Mesothelial cell of epicardium (in vitro differentiated cells): ENCODE results near the gene RNF130. TPM values are rescaled to one million over a fixed set of nuclear protein-coding genes. Genes with fewer than 3 reads are reported as not detected.

Experiments
- DNase-seq, 2 experiments: peaks; one replicate each; pipeline ENCODE4 v3.0.0; 2021; ENCODE audit warnings: low spot score in 2 of 2; ENCODE audit not compliant: unreplicated experiment in 2 of 2
- H3K27ac Mint-ChIP-seq: 2 replicates; pipeline ENCODE4 v1.8.0; 2021; ENCODE audit warnings: mixed read lengths
- H3K27me3 Mint-ChIP-seq: 2 replicates; pipeline ENCODE4 v1.8.0; 2021; ENCODE audit warnings: low read depth, mixed read lengths
- H3K36me3 Mint-ChIP-seq: 2 replicates; pipeline ENCODE4 v1.8.0; 2021; ENCODE audit warnings: mixed read lengths
- H3K4me1 Mint-ChIP-seq: 2 replicates; pipeline ENCODE4 v1.8.0; 2021; ENCODE audit warnings: mixed read lengths
- H3K4me3 Mint-ChIP-seq: 2 replicates; pipeline ENCODE4 v1.8.0; 2021; ENCODE audit warnings: mild to moderate bottlenecking, moderate library complexity, mixed read lengths
- H3K9me3 Mint-ChIP-seq: 2 replicates; pipeline ENCODE4 v1.8.0; 2021; ENCODE audit warnings: mixed read lengths
- total RNA-seq: library from RNA; stranded (reverse); gene quantifications from 3 replicates; pipeline ENCODE4 v1.2.1, GENCODE V29; 2021
- TF ChIP-seq, protein P1 (sequence below): fragments of 200-600 bp; sonication (generic); IDR thresholded peaks from one replicate; pipeline ENCODE4 v1.5.0; 2021; ENCODE audit warnings: antibody characterized with exemption; ENCODE audit not compliant: unreplicated experiment

Gene RNF130
- total RNA-seq, 1 donor from 2014 or later, result 44.9 TPM

DNA sequence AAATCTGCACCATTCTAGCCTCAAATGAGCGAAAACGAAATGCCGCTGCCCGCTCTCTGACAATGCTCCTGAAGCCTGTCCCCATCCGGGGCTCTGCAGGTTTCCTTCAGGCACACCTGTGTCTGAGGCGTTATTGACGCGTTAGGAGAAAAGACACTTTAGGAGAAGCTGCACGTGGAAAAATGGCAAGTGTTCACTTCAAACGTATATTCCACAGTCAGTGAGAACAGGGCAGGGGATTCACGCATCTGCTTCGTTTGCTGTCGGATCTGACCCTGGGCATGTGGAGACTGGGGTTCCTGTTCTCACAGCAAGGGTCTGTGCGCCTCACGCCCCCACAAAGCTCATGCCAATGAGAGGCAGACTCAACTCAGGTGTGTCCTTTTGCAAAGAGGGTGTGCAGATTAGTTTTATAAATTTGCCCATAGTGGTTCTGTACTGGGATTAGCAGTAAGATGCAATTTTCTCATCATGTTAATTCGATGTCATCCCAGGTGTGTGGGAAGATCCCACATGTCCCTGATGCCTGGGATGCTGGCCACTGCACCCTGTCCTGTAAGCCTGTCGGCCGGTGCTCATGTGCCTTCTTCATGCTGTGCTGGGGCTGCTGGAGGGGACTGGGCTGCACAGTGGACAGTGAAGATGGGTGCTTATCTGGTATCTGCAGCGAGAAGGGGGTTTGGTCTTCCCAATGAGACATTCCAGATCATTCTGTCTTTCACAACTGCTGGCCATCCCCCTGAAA, 152.6 kb downstream of the RNF130 start:
- no peak overlapping the region for H3K27ac Mint-ChIP-seq
- no peak for DNase-seq
- no peaks in the 10 kb centered on the region for H3K9me3 Mint-ChIP-seq
- H3K27me3 Mint-ChIP-seq, result no peaks in the 10 kb centered on the region
- TF ChIP-seq, protein P1, sequence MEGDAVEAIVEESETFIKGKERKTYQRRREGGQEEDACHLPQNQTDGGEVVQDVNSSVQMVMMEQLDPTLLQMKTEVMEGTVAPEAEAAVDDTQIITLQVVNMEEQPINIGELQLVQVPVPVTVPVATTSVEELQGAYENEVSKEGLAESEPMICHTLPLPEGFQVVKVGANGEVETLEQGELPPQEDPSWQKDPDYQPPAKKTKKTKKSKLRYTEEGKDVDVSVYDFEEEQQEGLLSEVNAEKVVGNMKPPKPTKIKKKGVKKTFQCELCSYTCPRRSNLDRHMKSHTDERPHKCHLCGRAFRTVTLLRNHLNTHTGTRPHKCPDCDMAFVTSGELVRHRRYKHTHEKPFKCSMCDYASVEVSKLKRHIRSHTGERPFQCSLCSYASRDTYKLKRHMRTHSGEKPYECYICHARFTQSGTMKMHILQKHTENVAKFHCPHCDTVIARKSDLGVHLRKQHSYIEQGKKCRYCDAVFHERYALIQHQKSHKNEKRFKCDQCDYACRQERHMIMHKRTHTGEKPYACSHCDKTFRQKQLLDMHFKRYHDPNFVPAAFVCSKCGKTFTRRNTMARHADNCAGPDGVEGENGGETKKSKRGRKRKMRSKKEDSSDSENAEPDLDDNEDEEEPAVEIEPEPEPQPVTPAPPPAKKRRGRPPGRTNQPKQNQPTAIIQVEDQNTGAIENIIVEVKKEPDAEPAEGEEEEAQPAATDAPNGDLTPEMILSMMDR, result no peak
- no peaks in the 10 kb centered on the region for H3K4me1 Mint-ChIP-seq
- no peaks in the 10 kb centered on the region for H3K36me3 Mint-ChIP-seq
- H3K4me3 Mint-ChIP-seq, result no peak overlapping the region

- H3K4me3 Mint-ChIP-seq, result no peak overlapping the region
- no peaks in the 10 kb centered on the region for H3K9me3 Mint-ChIP-seq
- H3K36me3 Mint-ChIP-seq, result no peaks in the 10 kb centered on the region
- DNase-seq, result no peak
- no peaks in the 10 kb centered on the region for H3K4me1 Mint-ChIP-seq
- H3K27me3 Mint-ChIP-seq, result no peaks in the 10 kb centered on the region
- no peak overlapping the region for H3K27ac Mint-ChIP-seq
- TF ChIP-seq, protein P1, result no peak
Observed at GRCh38 chr5:179916523-179916922, 155.0 kb downstream of the RNF130 start.

GRCh38 chr5:179915406-179915935, 156.1 kb downstream of the RNF130 start:
- TF ChIP-seq, protein P1, result no peak
- no peaks in the 10 kb centered on the region for H3K36me3 Mint-ChIP-seq
- H3K27ac Mint-ChIP-seq, result no peak overlapping the region
- no peaks in the 10 kb centered on the region for H3K27me3 Mint-ChIP-seq
- H3K9me3 Mint-ChIP-seq, result no peaks in the 10 kb centered on the region
- H3K4me1 Mint-ChIP-seq, result no peaks in the 10 kb centered on the region
- H3K4me3 Mint-ChIP-seq, result no peak overlapping the region
- DNase-seq, result no peak

- Mint-ChIP-seq H3K27me3 (no peaks in the 10 kb centered on the region), H3K4me1 (no peaks in the 10 kb centered on the region), H3K4me3 (no peak overlapping the region), H3K36me3 (no peaks in the 10 kb centered on the region), H3K27ac (no peak overlapping the region), H3K9me3 (no peaks in the 10 kb centered on the region)
- TF ChIP-seq, protein P1, result no peak
- no peak for DNase-seq
Observed at GRCh38 chr5:179914032-179914755, 157.4 kb downstream of the RNF130 start.

GRCh38 chr5:179913461-179913860, 158.1 kb downstream of the RNF130 start:
- Mint-ChIP-seq H3K27me3 (no peaks in the 10 kb centered on the region), H3K9me3 (no peaks in the 10 kb centered on the region), H3K4me1 (no peaks in the 10 kb centered on the region), H3K27ac (no peak overlapping the region), H3K36me3 (no peaks in the 10 kb centered on the region), H3K4me3 (no peak overlapping the region)
- DNase-seq, result no peak
- TF ChIP-seq, protein P1, result no peak
